Vagina (tissue), 2 donors: ENCODE results near the gene ACTA2. TPM values are rescaled to one million over a fixed set of nuclear protein-coding genes. Genes with fewer than 3 reads are reported as not detected.
A peak's percentile ranks its signal among the peaks of the same experiment; 100 is the strongest.

Experiments
- DNase-seq, 2 donors: peaks; one replicate each; pipeline ENCODE4 v3.0.0-alpha.2; 2017; ENCODE audit errors: extremely low spot score in 2 of 2
- H3K27ac ChIP-seq: fragments of 200-600 bp; sonication (generic); one replicate; pipeline ENCODE4 v1.5.1; 2019
- H3K27me3 ChIP-seq: fragments of 200-600 bp; sonication (generic); one replicate; pipeline ENCODE4 v1.5.1; 2019
- H3K36me3 ChIP-seq, 2 donors: fragments of 200-600 bp; sonication (generic); one replicate each; pipeline ENCODE4 v1.5.1; 2017 to 2019
- H3K4me1 ChIP-seq: fragments of 200-600 bp; sonication (generic); one replicate; pipeline ENCODE4 v1.5.1; 2019
- H3K4me3 ChIP-seq, 2 donors: fragments of 200-600 bp; sonication (generic); 1 replicate in 1 of 2; 2 replicates in 1 of 2; pipeline ENCODE4 v1.5.1; 2016 to 2019
- H3K9me3 ChIP-seq: fragments of 200-600 bp; sonication (generic); one replicate; pipeline ENCODE4 v1.5.1; 2019
- CTCF ChIP-seq, 3 experiments: fragments of 450-650 bp in 2 of 3; fragments of 200-600 bp in 1 of 3; sonication (generic) in 1 of 3; IDR thresholded peaks; one replicate each; pipeline ENCODE4 v1.5.1; 2017 to 2019; ENCODE audit warnings: antibody characterized with exemption in 3 of 3, mild to moderate bottlenecking in 2 of 3, moderate library complexity in 2 of 3
- POLR2A ChIP-seq, 2 donors: fragments of 450-650 bp; IDR thresholded peaks; one replicate each; pipeline ENCODE4 v1.6.1; 2017; ENCODE audit warnings: antibody characterized with exemption in 2 of 2, mild to moderate bottlenecking in 2 of 2, moderate library complexity in 2 of 2
- POLR2AphosphoS5 ChIP-seq, 2 donors: sonication (generic); formaldehyde crosslinking; IDR thresholded peaks; one replicate each; pipeline ENCODE4 v1.9.0; 2017; ENCODE audit warnings: antibody characterized with exemption in 2 of 2, mild to moderate bottlenecking in 2 of 2, low read depth in 1 of 2; ENCODE audit not compliant: insufficient read depth in 1 of 2
- intact Hi-C: fragments of 100-400 bp; cut with DNase I; formaldehyde crosslinking; loops from one replicate; pipeline ENCODE4 v1.15.1; 2023
- total RNA-seq: library from RNA; depleted of rRNA; stranded (reverse); fragments of >200 nt; gene quantifications from one replicate; pipeline ENCODE4 v1.2.3, GENCODE V29; 2016

The ACTA2 gene
- total RNA-seq, 1 donor from 2014 or later: 1,162 TPM

- no peaks in the 10 kb centered on the region for H3K9me3 ChIP-seq
Measured at GRCh38 chr10:88901206-88901983, 51.2 kb downstream of the ACTA2 start.

GRCh38 chr10:88899886-88900285 is 52.7 kb downstream of the ACTA2 start:
- intact Hi-C loops: no loop called here
- DNase-seq: no peak
- H3K4me1 ChIP-seq: peaks cover 18% of the 10 kb centered on the region
- H3K9me3 ChIP-seq: no peaks in the 10 kb centered on the region
- H3K36me3 ChIP-seq: peaks cover 0 to 4% of the 10 kb centered on the region in 2 donors
- H3K27ac ChIP-seq: no peak overlapping the region
- no peak for TF ChIP-seq POLR2A (IDR thresholded peaks at IDR 0.05)
- TF ChIP-seq CTCF (IDR thresholded peaks at IDR 0.05): no peak
- no peaks in the 10 kb centered on the region for H3K27me3 ChIP-seq
- no peak overlapping the region for H3K4me3 ChIP-seq

More at GRCh38 chr10:88901206-88901983, 51.2 kb downstream of the ACTA2 start:
- no peak overlapping the region for H3K4me3 ChIP-seq
- TF ChIP-seq CTCF (IDR thresholded peaks at IDR 0.05) (no peak), POLR2AphosphoS5 (IDR thresholded peaks at IDR 0.05; ENCODE audit: insufficient read depth in 1 of 2, low read depth in 1 of 2) (no peak), POLR2A (IDR thresholded peaks at IDR 0.05) (no peak)
- H3K27me3 ChIP-seq: no peaks in the 10 kb centered on the region
- H3K4me1 ChIP-seq: peaks cover 18% of the 10 kb centered on the region
- no peak overlapping the region for H3K27ac ChIP-seq
- H3K36me3 ChIP-seq: peaks cover 0 to 4% of the 10 kb centered on the region in 2 donors
- no peak for DNase-seq
- intact Hi-C loops: no loop called here

GRCh38 chr10:88898727-88899126 is 53.8 kb downstream of the ACTA2 start:
- no peak for TF ChIP-seq POLR2AphosphoS5 (IDR thresholded peaks at IDR 0.05; ENCODE audit: insufficient read depth in 1 of 2, low read depth in 1 of 2)
- TF ChIP-seq CTCF (IDR thresholded peaks at IDR 0.05): no peak
- TF ChIP-seq POLR2A (IDR thresholded peaks at IDR 0.05): no peak
- Histone ChIP-seq H3K9me3 (no peaks in the 10 kb centered on the region), H3K36me3 (no peaks in the 10 kb centered on the region), H3K4me3 (no peak overlapping the region), H3K4me1 (peaks cover 23% of the 10 kb centered on the region), H3K27me3 (no peaks in the 10 kb centered on the region), H3K27ac (no peak overlapping the region)
- DNase-seq: no peak
- intact Hi-C loops: no loop called here

GRCh38 chr10:88896994-88897853 is 55.3 kb downstream of the ACTA2 start:
- DNase-seq: no peak
- intact Hi-C loops: no loop called here
- H3K4me3 ChIP-seq: no peak overlapping the region
- H3K36me3 ChIP-seq: no peaks in the 10 kb centered on the region
- H3K4me1 ChIP-seq: peaks cover 25% of the 10 kb centered on the region
- TF ChIP-seq CTCF (IDR thresholded peaks at IDR 0.05): no peak
- no peak for TF ChIP-seq POLR2AphosphoS5 (IDR thresholded peaks at IDR 0.05; ENCODE audit: insufficient read depth in 1 of 2, low read depth in 1 of 2)
- TF ChIP-seq POLR2A (IDR thresholded peaks at IDR 0.05): no peak
- H3K9me3 ChIP-seq: no peaks in the 10 kb centered on the region
- peak overlapping the region; percentile 7 for H3K27ac ChIP-seq
- no peaks in the 10 kb centered on the region for H3K27me3 ChIP-seq
